ENCODE results near the gene ENPP6.

Gene ENPP6

GRCh38 chr4:184217634-184218033 lies at the start of gene ENPP6:
Gene ENPP6 (minus strand): TSS chr4:184217873. CDS start chr4:184217819, 54 bp downstream.
- peak; percentile 24 for DNase-seq

GRCh38 chr4:184267206-184267608 lies 49.5 kb upstream of the ENPP6 start:
- no peak for DNase-seq

DNA sequence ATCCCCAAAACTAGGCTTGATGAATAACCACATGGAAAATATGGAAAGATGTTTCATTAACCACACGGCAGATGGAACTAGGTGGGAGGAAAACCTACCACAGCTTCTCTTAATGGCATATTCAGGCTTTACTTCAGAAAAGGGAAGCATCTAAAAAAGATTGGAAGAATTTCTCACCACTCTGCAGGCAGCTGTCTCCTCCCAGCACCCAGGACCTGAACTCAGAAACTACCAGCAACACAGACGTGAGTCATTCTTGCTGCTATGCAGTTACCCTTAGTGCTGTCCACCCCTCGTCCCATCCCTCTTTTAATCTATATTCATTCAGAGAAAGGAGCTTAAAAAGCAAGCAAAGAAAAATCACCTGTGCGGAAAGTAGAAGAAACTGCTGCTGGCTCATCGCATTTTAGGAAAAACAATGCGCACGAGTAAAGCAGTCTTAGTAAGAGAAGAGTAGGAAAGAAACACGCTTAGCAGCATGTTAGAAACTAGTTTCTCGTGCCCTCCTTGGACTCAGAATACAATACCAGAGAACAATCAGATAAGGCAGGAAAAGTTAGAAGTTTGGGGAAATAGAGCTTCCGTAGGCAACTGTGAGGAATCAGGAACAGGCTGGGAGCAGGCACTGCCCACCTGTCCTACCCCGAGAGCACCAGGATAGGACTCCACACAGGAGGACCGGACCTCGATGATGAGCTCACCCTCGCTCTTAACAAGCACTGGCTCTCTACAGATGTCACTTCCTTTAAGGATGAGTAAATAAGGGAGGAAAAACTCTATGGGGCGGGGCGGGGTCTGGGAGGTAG lies 48.1 kb upstream of the ENPP6 start:
- DNase-seq: no peak

GRCh38 chr4:184263910-184264732 lies 46.4 kb upstream of the ENPP6 start:
- peak; percentile 93 for DNase-seq

GRCh38 chr4:184263461-184263860 lies 45.8 kb upstream of the ENPP6 start:
- no peak for DNase-seq

- no peak for DNase-seq
These were observed 45.2 kb upstream of the ENPP6 start for GRCh38 chr4:184262901-184263300.

DNA sequence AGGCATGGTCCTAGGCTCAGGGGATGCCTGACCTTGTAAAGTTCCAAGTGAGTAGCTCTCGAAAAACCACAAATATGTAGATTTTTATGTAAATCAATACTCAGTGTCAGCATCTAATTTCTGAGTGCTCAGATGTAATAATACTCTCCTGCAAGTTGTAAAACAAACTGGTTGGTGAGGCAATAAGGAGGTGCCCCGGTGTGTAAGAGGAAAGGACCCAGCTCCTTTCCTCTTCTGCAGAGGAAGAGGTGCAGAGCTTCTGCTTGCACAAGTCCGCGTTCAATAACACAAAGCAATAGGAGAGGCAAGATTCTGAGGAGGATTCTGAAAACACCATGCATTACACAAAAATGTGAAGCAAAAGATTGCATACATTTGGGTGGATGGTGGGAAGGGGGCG lies 43.6 kb upstream of the ENPP6 start:
- no peak for DNase-seq

DNA sequence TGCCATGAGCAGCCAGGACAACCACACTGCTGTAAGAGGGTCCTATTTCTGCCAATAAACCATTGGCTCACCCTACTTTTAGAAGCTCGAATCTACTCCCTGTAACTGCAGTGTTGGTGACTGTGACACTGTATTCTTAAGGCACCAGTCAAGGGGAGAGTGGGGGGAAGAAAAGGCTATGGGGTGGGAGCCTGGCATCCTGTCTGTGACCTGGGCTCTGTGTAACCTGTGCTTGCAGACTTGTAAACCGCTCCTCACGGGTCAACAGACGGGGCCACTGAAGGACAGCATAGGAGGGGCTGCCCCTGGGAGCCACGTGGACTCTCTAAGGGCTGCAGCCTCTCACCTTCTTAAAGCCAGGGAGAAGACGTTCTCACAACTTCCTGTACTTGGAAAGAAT lies 42.2 kb upstream of the ENPP6 start:
- no peak for DNase-seq

DNA sequence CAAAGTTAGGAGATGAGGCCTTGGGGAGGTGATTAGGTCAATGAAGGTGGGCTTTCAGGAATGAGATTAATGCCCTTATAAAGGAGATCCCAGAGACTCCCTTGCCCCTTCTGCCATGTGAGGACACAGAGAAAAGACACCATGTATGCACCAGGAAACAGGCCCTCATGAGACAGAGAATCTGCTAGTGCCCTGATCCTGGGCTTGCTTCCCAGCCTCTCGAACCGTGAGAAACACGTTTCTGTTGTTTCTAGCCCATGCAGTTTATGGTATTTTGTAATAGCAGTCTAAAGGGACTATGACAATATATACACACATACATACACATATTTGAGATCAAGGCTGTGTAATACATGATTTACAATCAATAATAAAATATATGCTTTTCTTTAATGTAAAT lies 41.4 kb upstream of the ENPP6 start:
- no peak for DNase-seq

GRCh38 chr4:184255871-184256642 lies 38.4 kb upstream of the ENPP6 start:
- DNase-seq: no peak

DNA sequence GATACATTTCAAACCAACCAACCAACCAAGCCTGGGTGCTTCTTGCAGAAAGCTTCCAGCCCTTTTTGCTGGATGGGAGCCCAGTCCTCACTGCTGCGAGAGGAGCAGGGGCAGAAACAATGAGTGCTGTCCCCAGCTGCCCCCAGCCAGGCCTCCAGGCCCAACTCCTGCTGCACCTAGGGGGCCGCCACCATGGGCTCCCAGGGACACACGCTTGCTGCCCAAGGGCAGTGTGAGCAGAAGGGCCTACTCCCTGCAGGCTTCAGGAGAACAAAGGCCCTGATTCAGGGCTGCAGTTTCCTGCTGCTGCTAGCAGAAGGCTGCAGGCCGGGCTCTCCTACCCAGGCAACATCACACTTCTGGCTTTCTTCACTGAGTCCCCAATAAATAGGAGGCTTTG lies 37.7 kb upstream of the ENPP6 start:
- peak; percentile 71 for DNase-seq

GRCh38 chr4:184253072-184253420 lies 35.4 kb upstream of the ENPP6 start:
- no peak for DNase-seq

DNA sequence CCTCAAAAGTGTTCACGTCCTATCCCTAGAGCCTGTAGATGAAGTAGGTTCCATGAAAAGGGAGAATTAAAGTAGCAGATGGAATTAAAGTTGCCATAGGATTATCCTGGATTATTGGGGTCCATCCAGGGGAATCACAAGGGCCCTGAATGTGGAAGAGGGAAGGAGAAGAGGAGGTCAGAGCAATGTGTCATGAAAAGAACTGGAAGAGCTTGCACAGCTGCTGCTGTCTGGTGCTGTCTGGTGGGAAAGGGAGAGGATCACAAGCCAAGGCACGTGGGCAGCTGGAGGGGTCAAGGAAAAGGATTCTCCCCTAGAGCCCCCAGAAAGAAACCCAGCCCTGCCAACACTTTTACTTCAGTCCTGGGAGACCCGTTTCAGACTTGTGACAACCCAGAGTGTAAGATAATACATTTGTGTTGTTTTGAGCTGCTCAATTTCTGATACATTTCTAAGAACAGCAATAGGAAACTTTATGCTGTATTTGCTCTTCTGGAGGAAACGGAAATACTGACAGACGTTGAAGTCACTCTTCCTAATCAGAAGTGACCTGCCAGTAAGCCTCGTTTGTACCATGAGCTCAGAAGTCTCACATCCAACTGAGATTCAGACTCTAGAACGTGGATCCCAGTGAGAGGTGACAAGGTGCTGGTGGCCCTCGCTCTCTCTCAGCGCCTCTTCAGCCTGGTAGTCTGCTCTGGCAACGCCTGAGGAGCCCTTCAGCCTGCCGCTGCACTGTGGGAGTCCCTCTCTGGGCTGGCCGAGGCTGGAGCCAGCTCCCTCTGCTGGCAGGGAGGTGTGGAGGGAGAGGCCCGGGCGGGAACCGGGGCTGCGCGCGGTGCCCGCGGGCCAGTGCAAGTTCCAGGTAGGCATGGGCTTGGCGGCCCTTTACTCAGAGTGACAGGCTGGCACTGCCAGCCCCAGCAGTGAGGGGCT lies 34.7 kb upstream of the ENPP6 start:
- DNase-seq: no peak

DNA sequence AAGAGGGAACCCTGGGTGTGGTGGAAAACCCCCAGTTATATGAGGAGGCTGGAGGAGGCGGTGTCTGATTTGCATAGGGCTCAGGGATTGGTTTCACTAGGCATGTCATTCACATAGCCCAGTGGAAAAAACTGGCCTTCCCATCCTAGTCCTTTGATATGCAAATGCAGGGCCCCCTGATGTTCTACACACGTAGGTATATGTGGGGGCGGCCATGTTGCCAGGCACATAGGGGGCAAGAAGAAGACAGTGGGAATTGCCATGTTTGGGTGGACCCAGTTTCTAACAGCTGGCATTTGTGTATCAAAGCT lies 34.0 kb upstream of the ENPP6 start:
- DNase-seq: no peak

DNA sequence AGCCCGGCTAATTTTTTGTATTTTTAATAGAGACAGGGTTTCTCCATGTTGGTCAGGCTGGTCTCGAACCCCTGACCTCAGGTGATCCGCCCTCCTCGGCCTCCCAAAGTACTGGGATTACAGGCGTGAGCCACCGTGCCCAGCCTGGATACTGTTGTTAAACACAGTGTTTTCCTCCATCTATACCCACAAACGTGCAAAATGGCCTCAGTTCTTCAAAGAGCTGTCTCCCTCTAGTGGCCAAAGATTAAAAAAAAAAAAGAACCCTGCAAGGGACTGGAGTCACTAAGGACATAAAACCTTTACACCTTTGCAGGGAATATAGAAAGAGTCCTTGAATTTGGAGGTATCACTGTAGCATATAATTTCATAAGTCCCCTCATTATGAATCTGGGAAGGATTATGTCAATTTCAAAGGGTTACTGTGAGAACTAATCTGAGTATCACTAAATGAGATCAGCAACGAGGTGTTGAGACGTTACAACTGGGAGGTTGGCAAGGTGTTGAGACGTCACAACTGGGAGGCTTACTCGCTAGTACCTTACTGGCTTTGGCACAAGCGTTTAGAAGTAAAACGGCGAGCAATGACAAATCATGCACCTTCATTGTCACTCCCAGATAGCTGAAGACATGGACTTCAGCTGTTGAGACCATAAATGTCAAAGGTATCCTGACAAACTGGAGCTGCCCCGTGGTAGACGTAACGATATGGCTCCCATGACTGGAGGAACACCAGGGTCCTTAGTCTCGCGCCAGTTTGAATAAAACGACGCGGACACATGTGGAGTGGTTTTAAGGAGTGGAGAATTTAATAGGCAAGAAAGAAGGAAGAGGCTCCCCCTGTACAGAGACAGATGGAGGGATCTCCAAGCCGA lies 33.4 kb upstream of the ENPP6 start:
- DNase-seq: peak; percentile 58

GRCh38 chr4:184248216-184248615 lies 30.5 kb upstream of the ENPP6 start:
- DNase-seq: no peak

GRCh38 chr4:184247421-184247820 lies 29.7 kb upstream of the ENPP6 start:
- DNase-seq: no peak

- DNase-seq: no peak
These were observed 28.8 kb upstream of the ENPP6 start for GRCh38 chr4:184246426-184246825.

DNA sequence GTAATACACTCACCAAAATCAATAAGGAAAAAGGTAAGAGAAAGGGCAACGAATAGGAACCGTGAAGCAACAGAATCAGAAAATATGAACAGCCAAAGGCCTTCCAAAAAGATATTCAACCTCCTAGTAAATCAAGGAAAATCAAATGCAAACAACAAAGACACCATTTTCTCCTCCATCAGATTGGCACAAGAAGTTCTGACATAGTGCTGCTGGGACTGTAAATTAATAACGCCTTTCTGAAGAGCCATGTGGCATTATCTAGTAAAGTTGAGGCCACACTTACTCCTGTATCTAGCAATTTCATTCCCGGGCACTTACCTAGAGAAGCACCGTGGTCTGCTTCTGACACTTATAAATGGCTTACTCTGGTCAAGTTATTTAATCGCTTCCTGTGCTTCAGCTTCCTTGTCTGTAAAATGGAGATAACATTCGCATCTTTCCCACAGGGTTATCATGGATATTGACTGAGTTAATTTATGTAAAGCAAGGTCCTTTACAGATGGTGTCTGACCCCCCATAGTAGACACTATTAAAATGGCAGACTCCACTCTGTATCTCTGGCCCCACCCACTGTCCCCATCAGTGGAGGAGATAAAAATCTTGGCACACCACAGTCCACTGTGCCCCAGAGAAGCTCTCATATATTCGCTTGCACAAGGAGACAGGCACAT lies 20.5 kb upstream of the ENPP6 start:
- DNase-seq: no peak

- DNase-seq: no peak
These were observed 19.9 kb upstream of the ENPP6 start for GRCh38 chr4:184237612-184238011.

GRCh38 chr4:184235526-184235925 lies 17.9 kb upstream of the ENPP6 start:
- DNase-seq: no peak

Data from midbrain (tissue), 1 donor.